ENCODE results near the gene SIGLEC9.

Gene SIGLEC9

DNA sequence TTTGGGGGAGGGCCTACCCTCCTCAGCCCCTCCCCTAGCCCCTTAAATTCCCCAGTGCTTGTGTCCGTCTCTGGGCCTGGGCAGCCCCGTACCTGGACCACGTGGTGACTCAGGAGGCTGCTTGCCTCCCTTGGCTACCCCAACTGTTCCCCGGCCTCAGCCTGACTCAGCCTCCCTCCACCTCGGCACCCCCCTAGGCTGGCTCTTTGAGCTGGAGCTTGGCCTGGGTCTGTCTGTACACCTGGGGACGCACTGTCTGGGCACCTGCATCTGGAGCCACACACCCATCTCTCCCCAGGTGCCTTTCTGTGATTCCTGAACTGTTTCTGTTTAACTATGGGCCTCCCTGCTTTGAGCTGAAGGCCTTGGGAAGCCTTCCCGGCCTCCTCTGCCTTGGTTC, 40.2 kb upstream of the SIGLEC9 start:
- Histone ChIP-seq H3K9me3 (ENCODE audit: control insufficient read depth in 2 of 2, low read length in 2 of 2) (no peaks in the 10 kb centered on the region), H3K27ac (ENCODE audit: low read depth in 2 of 2, low read length in 2 of 2) (no peak overlapping the region), H3K27me3 (ENCODE audit: control insufficient read depth in 2 of 2, insufficient read depth in 2 of 2, low read length in 2 of 2) (no peaks in the 10 kb centered on the region), H3K36me3 (ENCODE audit: control insufficient read depth in 2 of 2, insufficient read depth in 2 of 2, low read length in 2 of 2) (no peaks in the 10 kb centered on the region), H3K9ac (ENCODE audit: low read depth in 1 of 2, low read length in 2 of 2) (no peak overlapping the region), H3K4me3 (ENCODE audit: low read length in 2 of 2) (no peak overlapping the region), H3K4me1 (ENCODE audit: control insufficient read depth in 2 of 2, insufficient read depth in 2 of 2, low read length in 2 of 2) (no peaks in the 10 kb centered on the region)

GRCh38 chr19:51086153-51086850, 38.4 kb upstream of the SIGLEC9 start:
- no peaks in the 10 kb centered on the region for H3K36me3 ChIP-seq (ENCODE audit: control insufficient read depth in 2 of 2, insufficient read depth in 2 of 2, low read length in 2 of 2)
- H3K4me1 ChIP-seq (ENCODE audit: control insufficient read depth in 2 of 2, insufficient read depth in 2 of 2, low read length in 2 of 2) = no peaks in the 10 kb centered on the region
- H3K27me3 ChIP-seq (ENCODE audit: control insufficient read depth in 2 of 2, insufficient read depth in 2 of 2, low read length in 2 of 2) = no peaks in the 10 kb centered on the region
- no peak overlapping the region for H3K4me3 ChIP-seq (ENCODE audit: low read length in 2 of 2)
- H3K27ac ChIP-seq (ENCODE audit: low read depth in 2 of 2, low read length in 2 of 2) = no peak overlapping the region
- H3K9ac ChIP-seq (ENCODE audit: low read depth in 1 of 2, low read length in 2 of 2) = no peak overlapping the region
- H3K9me3 ChIP-seq (ENCODE audit: control insufficient read depth in 2 of 2, low read length in 2 of 2) = no peaks in the 10 kb centered on the region

DNA sequence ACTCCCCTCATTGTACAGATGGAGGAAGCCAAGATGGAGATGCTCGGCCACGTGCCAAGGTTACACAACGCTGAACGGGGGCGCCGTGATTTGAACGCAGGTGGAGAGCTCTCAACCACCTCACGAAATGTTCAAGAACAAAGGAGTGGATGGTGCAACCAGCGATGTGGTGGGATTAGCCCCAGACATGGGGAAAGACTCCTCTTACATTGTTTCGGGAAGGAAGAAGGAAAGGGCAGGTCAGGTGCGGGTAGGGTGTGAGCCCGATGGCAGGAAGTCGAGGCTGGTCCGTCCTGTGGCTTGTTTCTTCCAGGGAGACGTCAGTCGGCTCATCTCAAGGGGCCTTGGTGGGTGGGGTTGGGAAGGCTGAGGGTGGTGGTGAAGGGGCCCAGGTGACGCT, 34.9 kb upstream of the SIGLEC9 start:
- no peaks in the 10 kb centered on the region for H3K9me3 ChIP-seq (ENCODE audit: control insufficient read depth in 2 of 2, low read length in 2 of 2)
- H3K36me3 ChIP-seq (ENCODE audit: control insufficient read depth in 2 of 2, insufficient read depth in 2 of 2, low read length in 2 of 2) = no peaks in the 10 kb centered on the region
- no peak overlapping the region for H3K4me3 ChIP-seq (ENCODE audit: low read length in 2 of 2)
- H3K4me1 ChIP-seq (ENCODE audit: control insufficient read depth in 2 of 2, insufficient read depth in 2 of 2, low read length in 2 of 2) = no peaks in the 10 kb centered on the region
- H3K27me3 ChIP-seq (ENCODE audit: control insufficient read depth in 2 of 2, insufficient read depth in 2 of 2, low read length in 2 of 2) = no peaks in the 10 kb centered on the region
- no peak overlapping the region for H3K9ac ChIP-seq (ENCODE audit: low read depth in 1 of 2, low read length in 2 of 2)
- H3K27ac ChIP-seq (ENCODE audit: low read depth in 2 of 2, low read length in 2 of 2) = no peak overlapping the region

DNA sequence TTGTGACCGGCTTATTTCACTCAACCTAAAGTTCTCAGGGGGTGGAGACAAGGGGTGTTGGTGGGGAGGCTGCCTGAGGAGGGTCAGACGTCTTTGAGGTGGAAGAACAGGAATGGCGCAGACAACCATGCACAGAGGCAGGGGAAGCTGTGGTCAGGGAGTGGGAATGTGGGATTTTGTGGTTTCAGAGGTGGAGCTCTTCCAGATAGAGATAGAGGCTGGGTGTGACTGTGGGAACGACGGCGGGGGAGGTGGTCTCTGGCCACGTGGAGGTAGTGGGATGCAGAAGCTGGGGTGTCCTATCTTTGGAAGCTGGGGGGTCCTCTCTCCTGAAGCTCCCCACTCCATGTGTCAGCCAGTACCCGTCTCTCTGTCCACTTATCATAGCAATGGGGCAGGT, 34.2 kb upstream of the SIGLEC9 start:
- Histone ChIP-seq H3K4me3 (ENCODE audit: low read length in 2 of 2) (no peak overlapping the region), H3K36me3 (ENCODE audit: control insufficient read depth in 2 of 2, insufficient read depth in 2 of 2, low read length in 2 of 2) (no peaks in the 10 kb centered on the region), H3K9ac (ENCODE audit: low read depth in 1 of 2, low read length in 2 of 2) (no peak overlapping the region), H3K4me1 (ENCODE audit: control insufficient read depth in 2 of 2, insufficient read depth in 2 of 2, low read length in 2 of 2) (no peaks in the 10 kb centered on the region), H3K27ac (ENCODE audit: low read depth in 2 of 2, low read length in 2 of 2) (no peak overlapping the region), H3K9me3 (ENCODE audit: control insufficient read depth in 2 of 2, low read length in 2 of 2) (no peaks in the 10 kb centered on the region), H3K27me3 (ENCODE audit: control insufficient read depth in 2 of 2, insufficient read depth in 2 of 2, low read length in 2 of 2) (no peaks in the 10 kb centered on the region)

- Histone ChIP-seq H3K27me3 (ENCODE audit: control insufficient read depth in 2 of 2, insufficient read depth in 2 of 2, low read length in 2 of 2) (no peaks in the 10 kb centered on the region), H3K27ac (ENCODE audit: low read depth in 2 of 2, low read length in 2 of 2) (no peak overlapping the region)
Observed at GRCh38 chr19:51091126-51091525, 33.6 kb upstream of the SIGLEC9 start.

GRCh38 chr19:51091895-51092873, 32.5 kb upstream of the SIGLEC9 start:
- no peaks in the 10 kb centered on the region for H3K9me3 ChIP-seq (ENCODE audit: control insufficient read depth in 2 of 2, low read length in 2 of 2)
- no peaks in the 10 kb centered on the region for H3K4me1 ChIP-seq (ENCODE audit: control insufficient read depth in 2 of 2, insufficient read depth in 2 of 2, low read length in 2 of 2)
- H3K4me3 ChIP-seq (ENCODE audit: low read length in 2 of 2) = no peak overlapping the region
- H3K27ac ChIP-seq (ENCODE audit: low read depth in 2 of 2, low read length in 2 of 2) = no peak overlapping the region
- H3K27me3 ChIP-seq (ENCODE audit: control insufficient read depth in 2 of 2, insufficient read depth in 2 of 2, low read length in 2 of 2) = no peaks in the 10 kb centered on the region
- H3K36me3 ChIP-seq (ENCODE audit: control insufficient read depth in 2 of 2, insufficient read depth in 2 of 2, low read length in 2 of 2) = no peaks in the 10 kb centered on the region
- no peak overlapping the region for H3K9ac ChIP-seq (ENCODE audit: low read depth in 1 of 2, low read length in 2 of 2)

More at GRCh38 chr19:51091126-51091525, 33.6 kb upstream of the SIGLEC9 start:
- Histone ChIP-seq H3K4me3 (ENCODE audit: low read length in 2 of 2) (no peak overlapping the region), H3K9me3 (ENCODE audit: control insufficient read depth in 2 of 2, low read length in 2 of 2) (no peaks in the 10 kb centered on the region), H3K4me1 (ENCODE audit: control insufficient read depth in 2 of 2, insufficient read depth in 2 of 2, low read length in 2 of 2) (no peaks in the 10 kb centered on the region), H3K36me3 (ENCODE audit: control insufficient read depth in 2 of 2, insufficient read depth in 2 of 2, low read length in 2 of 2) (no peaks in the 10 kb centered on the region), H3K9ac (ENCODE audit: low read depth in 1 of 2, low read length in 2 of 2) (no peak overlapping the region)

GRCh38 chr19:51093101-51093500, 31.6 kb upstream of the SIGLEC9 start:
- no peak overlapping the region for H3K9ac ChIP-seq (ENCODE audit: low read depth in 1 of 2, low read length in 2 of 2)
- no peak overlapping the region for H3K27ac ChIP-seq (ENCODE audit: low read depth in 2 of 2, low read length in 2 of 2)

DNA sequence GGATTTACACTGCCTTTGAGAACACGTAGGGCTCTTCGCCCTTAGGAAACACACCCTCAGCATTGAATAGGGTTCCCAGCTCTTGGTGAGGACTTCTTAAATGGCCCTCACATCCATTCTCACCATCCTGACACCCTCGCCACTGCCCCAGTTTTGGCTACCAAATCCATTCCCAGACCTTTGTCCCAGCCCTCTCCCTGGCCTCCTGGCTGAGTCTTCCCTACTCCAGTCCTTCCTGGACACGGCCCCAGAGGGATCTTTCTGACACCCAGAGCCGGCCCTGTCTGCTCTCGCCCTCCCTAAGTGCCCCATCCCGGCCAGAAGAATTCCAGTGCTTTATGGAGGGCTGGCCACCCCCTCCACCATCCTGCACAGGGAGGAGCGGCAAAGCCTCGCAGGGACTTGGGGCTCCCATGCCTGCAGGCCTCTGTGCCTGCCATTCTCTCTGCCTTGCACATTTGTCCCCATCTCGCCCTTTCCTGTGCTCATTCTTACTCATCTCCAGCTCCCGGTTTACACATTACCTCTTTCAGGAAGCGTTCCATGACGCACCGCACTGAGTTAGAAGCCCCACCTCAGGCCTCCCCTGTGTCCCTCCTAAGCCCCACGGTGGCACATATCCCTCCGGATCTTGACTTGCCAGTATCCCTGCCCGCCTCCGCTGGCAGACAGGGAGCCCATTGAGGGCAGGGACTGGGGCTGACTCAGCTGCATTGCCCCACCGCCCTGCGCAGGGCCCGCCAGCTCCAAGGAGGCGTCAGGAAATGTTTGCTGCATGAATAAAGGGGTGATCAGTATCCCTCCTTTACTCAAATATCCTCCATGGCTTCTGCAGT, 31.0 kb upstream of the SIGLEC9 start:
- Histone ChIP-seq H3K4me3 (ENCODE audit: low read length in 2 of 2) (no peak overlapping the region), H3K9me3 (ENCODE audit: control insufficient read depth in 2 of 2, low read length in 2 of 2) (no peaks in the 10 kb centered on the region), H3K27ac (ENCODE audit: low read depth in 2 of 2, low read length in 2 of 2) (no peak overlapping the region), H3K9ac (ENCODE audit: low read depth in 1 of 2, low read length in 2 of 2) (no peak overlapping the region), H3K27me3 (ENCODE audit: control insufficient read depth in 2 of 2, insufficient read depth in 2 of 2, low read length in 2 of 2) (no peaks in the 10 kb centered on the region), H3K36me3 (ENCODE audit: control insufficient read depth in 2 of 2, insufficient read depth in 2 of 2, low read length in 2 of 2) (peaks cover 1 to 3% of the 10 kb centered on the region in 2 donors), H3K4me1 (ENCODE audit: control insufficient read depth in 2 of 2, insufficient read depth in 2 of 2, low read length in 2 of 2) (no peaks in the 10 kb centered on the region)

More at GRCh38 chr19:51093101-51093500, 31.6 kb upstream of the SIGLEC9 start:
- H3K36me3 ChIP-seq (ENCODE audit: control insufficient read depth in 2 of 2, insufficient read depth in 2 of 2, low read length in 2 of 2) = peaks cover under 1 to 3% of the 10 kb centered on the region in 2 donors
- no peaks in the 10 kb centered on the region for H3K9me3 ChIP-seq (ENCODE audit: control insufficient read depth in 2 of 2, low read length in 2 of 2)
- H3K4me3 ChIP-seq (ENCODE audit: low read length in 2 of 2) = no peak overlapping the region
- H3K27me3 ChIP-seq (ENCODE audit: control insufficient read depth in 2 of 2, insufficient read depth in 2 of 2, low read length in 2 of 2) = no peaks in the 10 kb centered on the region
- no peaks in the 10 kb centered on the region for H3K4me1 ChIP-seq (ENCODE audit: control insufficient read depth in 2 of 2, insufficient read depth in 2 of 2, low read length in 2 of 2)

- no peaks in the 10 kb centered on the region for H3K4me1 ChIP-seq (ENCODE audit: control insufficient read depth in 2 of 2, insufficient read depth in 2 of 2, low read length in 2 of 2)
- peaks cover 3 to 6% of the 10 kb centered on the region in 2 donors for H3K36me3 ChIP-seq (ENCODE audit: control insufficient read depth in 2 of 2, insufficient read depth in 2 of 2, low read length in 2 of 2)
- no peak overlapping the region for H3K9ac ChIP-seq (ENCODE audit: low read depth in 1 of 2, low read length in 2 of 2)
- H3K27me3 ChIP-seq (ENCODE audit: control insufficient read depth in 2 of 2, insufficient read depth in 2 of 2, low read length in 2 of 2) = no peaks in the 10 kb centered on the region
- no peak overlapping the region for H3K27ac ChIP-seq (ENCODE audit: low read depth in 2 of 2, low read length in 2 of 2)
- no peaks in the 10 kb centered on the region for H3K9me3 ChIP-seq (ENCODE audit: control insufficient read depth in 2 of 2, low read length in 2 of 2)
- H3K4me3 ChIP-seq (ENCODE audit: low read length in 2 of 2) = no peak overlapping the region
Observed at GRCh38 chr19:51094696-51095279, 29.9 kb upstream of the SIGLEC9 start.
